KMS-11 (cell line): ENCODE measurements around the gene UNC13A.

Experiments used
- H2AFZ ChIP-seq: fragments of 200-600 bp; sonication (generic); 2 replicates; pipeline ENCODE4 v1.6.1; 2016; ENCODE audit warnings: antibody characterized with exemption, mixed run types, low read depth
- H3K27ac ChIP-seq: fragments of 200-600 bp; sonication (generic); 2 replicates; pipeline ENCODE4 v1.6.1; 2016; ENCODE audit warnings: mild to moderate bottlenecking, mixed run types
- H3K27me3 ChIP-seq: fragments of 200-600 bp; sonication (generic); 2 replicates; pipeline ENCODE4 v1.6.1; 2017; ENCODE audit warnings: mild to moderate bottlenecking, low read depth, mixed run types, moderate library complexity; ENCODE audit not compliant: insufficient read depth
- H3K36me3 ChIP-seq: fragments of 200-600 bp; sonication (generic); 2 replicates; pipeline ENCODE4 v1.6.1; 2017; ENCODE audit warnings: mild to moderate bottlenecking, mixed run types; ENCODE audit not compliant: insufficient read depth
- H3K4me1 ChIP-seq: fragments of 200-600 bp; sonication (generic); 2 replicates; pipeline ENCODE4 v1.6.1; 2016; ENCODE audit warnings: mild to moderate bottlenecking, low read depth, mixed run types; ENCODE audit not compliant: poor library complexity, severe bottlenecking
- H3K4me2 ChIP-seq: fragments of 200-600 bp; sonication (generic); 2 replicates; pipeline ENCODE4 v1.7.0; 2016; ENCODE audit warnings: mild to moderate bottlenecking, mixed run types
- H3K4me3 ChIP-seq: fragments of 200-600 bp; sonication (generic); IDR thresholded peaks from 2 replicates; pipeline ENCODE4 v1.6.1; 2017; ENCODE audit warnings: low read depth, low read length, mixed read lengths; ENCODE audit not compliant: insufficient read depth
- H3K79me2 ChIP-seq: fragments of 200-600 bp; sonication (generic); 2 replicates; pipeline ENCODE4 v1.6.1; 2016; ENCODE audit warnings: low read depth, mixed run types; ENCODE audit not compliant: insufficient read depth
- H3K9ac ChIP-seq: fragments of 200-600 bp; sonication (generic); 2 replicates; pipeline ENCODE4 v1.6.1; 2016; ENCODE audit warnings: mild to moderate bottlenecking, mixed run types
- H4K20me1 ChIP-seq: fragments of 200-600 bp; sonication (generic); 2 replicates; pipeline ENCODE4 v1.6.1; 2016; ENCODE audit warnings: mild to moderate bottlenecking, mixed run types; ENCODE audit not compliant: insufficient read depth
- CTCF ChIP-seq: fragments of 200-600 bp; sonication (generic); conservative IDR thresholded peaks from 2 replicates; pipeline ENCODE4 v1.6.1; 2017; ENCODE audit warnings: low read depth, mild to moderate bottlenecking, antibody characterized with exemption, low read length, moderate library complexity, mixed read lengths

Gene UNC13A

GRCh38 chr19:17564781-17565180 lies 123.4 kb downstream of the UNC13A start:
- Histone ChIP-seq H3K27me3 (no peaks in the 10 kb centered on the region), H3K4me1 (no peaks in the 10 kb centered on the region), H4K20me1 (no peaks in the 10 kb centered on the region), H3K9ac (no peak overlapping the region), H3K27ac (no peak overlapping the region), H3K36me3 (no peaks in the 10 kb centered on the region; the same call in 1 of the 2 replicates), H3K4me2 (no peak overlapping the region), H3K79me2 (no peaks in the 10 kb centered on the region; the same call in 1 of the 2 replicates), H3K4me3 (no peak overlapping the region), H2AFZ (no peak overlapping the region)
- no peak for TF ChIP-seq CTCF

- no peak overlapping the region for H3K9ac ChIP-seq
- H3K4me2 ChIP-seq: no peak overlapping the region
- no peaks in the 10 kb centered on the region; the same call in 1 of the 2 replicates for H3K79me2 ChIP-seq
- H3K4me1 ChIP-seq: no peaks in the 10 kb centered on the region
- no peak overlapping the region for H3K4me3 ChIP-seq
- H4K20me1 ChIP-seq: no peaks in the 10 kb centered on the region
- H3K36me3 ChIP-seq: no peaks in the 10 kb centered on the region
- TF ChIP-seq CTCF: no peak
- no peak overlapping the region for H3K27ac ChIP-seq
- H2AFZ ChIP-seq: no peak overlapping the region
- H3K27me3 ChIP-seq: no peaks in the 10 kb centered on the region
Observed at GRCh38 chr19:17562561-17562960, 125.6 kb downstream of the UNC13A start.

- Histone ChIP-seq H2AFZ (no peak overlapping the region), H3K4me1 (peaks cover under 1% of the 10 kb centered on the region), H4K20me1 (no peaks in the 10 kb centered on the region), H3K9ac (no peak overlapping the region), H3K36me3 (no peaks in the 10 kb centered on the region), H3K4me3 (no peak overlapping the region), H3K27ac (no peak overlapping the region), H3K79me2 (peaks cover 5% of the 10 kb centered on the region; the same call in 1 of the 2 replicates), H3K4me2 (no peak overlapping the region), H3K27me3 (no peaks in the 10 kb centered on the region)
- no peak for TF ChIP-seq CTCF
Observed at GRCh38 chr19:17562097-17562496, 126.1 kb downstream of the UNC13A start.

- Histone ChIP-seq H3K27me3 (no peaks in the 10 kb centered on the region), H3K36me3 (no peaks in the 10 kb centered on the region), H2AFZ (no peak overlapping the region), H3K4me1 (peaks cover 8% of the 10 kb centered on the region), H3K9ac (no peak overlapping the region), H4K20me1 (no peaks in the 10 kb centered on the region), H3K27ac (no peak overlapping the region), H3K4me2 (no peak overlapping the region), H3K79me2 (peaks cover 18% of the 10 kb centered on the region; the same call in 1 of the 2 replicates), H3K4me3 (no peak overlapping the region)
- no peak for TF ChIP-seq CTCF
Observed at GRCh38 chr19:17560205-17560595, 128.0 kb downstream of the UNC13A start.
